Sigmoid colon (tissue), 7 donors: Measurements from ENCODE around the gene FRMD8. TPM values are rescaled to one million over a fixed set of nuclear protein-coding genes. Genes with fewer than 3 reads are reported as not detected.
"Not testable (repeated sequence)": the region's sequence is repeated elsewhere in the genome, so short reads cannot be mapped to it uniquely, and the experiment has no call there.

Source experiments
- DNase-seq: peaks from one replicate; pipeline ENCODE4 v3.0.0-alpha.2; 2019
- H3K27ac ChIP-seq, 4 donors: fragments of 200-600 bp; sonication (generic); one replicate each; pipeline ENCODE4 v1.5.1; 2016 to 2019; ENCODE audit warnings: mild to moderate bottlenecking in 1 of 4
- H3K27me3 ChIP-seq, 3 donors: fragments of 200-600 bp; sonication (generic); one replicate each; pipeline ENCODE4 v1.5.1; 2019; ENCODE audit warnings: mild to moderate bottlenecking in 1 of 3
- H3K36me3 ChIP-seq, 4 donors: fragments of 200-600 bp; sonication (generic); one replicate each; pipeline ENCODE4 v1.5.1; 2016 to 2019
- H3K4me1 ChIP-seq, 4 donors: fragments of 200-600 bp; sonication (generic); one replicate each; pipeline ENCODE4 v1.5.1; 2017 to 2019
- H3K4me3 ChIP-seq, 4 donors: fragments of 200-600 bp; sonication (generic); one replicate each; pipeline ENCODE4 v1.5.1; 2017 to 2019; ENCODE audit warnings: mild to moderate bottlenecking in 2 of 4, moderate library complexity in 1 of 4
- H3K9me3 ChIP-seq, 4 donors: fragments of 200-600 bp in 3 of 4; sonication (generic) in 3 of 4; one replicate each; pipeline versions ENCODE4 v1.5.1 to v1.6.1; 2013 to 2019
- CTCF ChIP-seq, 4 experiments: fragments of 450-650 bp in 3 of 4; fragments of 200-600 bp in 1 of 4; IDR thresholded peaks; one replicate each; pipeline ENCODE4 v1.5.1; 2016 to 2019; ENCODE audit warnings: antibody characterized with exemption in 4 of 4, mild to moderate bottlenecking in 3 of 4, moderate library complexity in 2 of 4
- EP300 ChIP-seq, 4 donors: sonication (generic); formaldehyde crosslinking; IDR thresholded peaks; one replicate each; pipeline ENCODE4 v1.6.1; 2017; ENCODE audit warnings: antibody characterized with exemption in 4 of 4
- POLR2A ChIP-seq, 2 donors: fragments of 450-650 bp; IDR thresholded peaks; one replicate each; pipeline ENCODE4 v1.6.1; 2016; ENCODE audit warnings: antibody characterized with exemption in 2 of 2, mild to moderate bottlenecking in 2 of 2, moderate library complexity in 2 of 2
- POLR2AphosphoS5 ChIP-seq, 4 donors: sonication (generic); formaldehyde crosslinking; IDR thresholded peaks; one replicate each; pipeline ENCODE4 v1.6.1; 2017; ENCODE audit warnings: antibody characterized with exemption in 4 of 4
- WGBS, 2 donors: extraction: QIAGEN DNeasy Blood & Tissue Kit; methylation state at CpG; one replicate each; pipeline ENCODE4 v1.1.7; 2013; 5-methylcytosine and 5-hydroxymethylcytosine counted together
- intact Hi-C: fragments of 100-400 bp; cut with DNase I; formaldehyde crosslinking; loops from one replicate; pipeline ENCODE4 v1.15.1; 2023
- polyA plus RNA-seq, 3 donors: library from polyadenylated mRNA; stranded (reverse); fragments of 200-250 nt; gene quantifications; one replicate each; pipeline ENCODE4 v1.2.3, GENCODE V29; 2013
- total RNA-seq, 4 donors: library from RNA; depleted of rRNA; stranded (reverse); fragments of >200 nt; gene quantifications; one replicate each; pipeline ENCODE4 v1.1.0, GENCODE V29; 2016
- donor health status: healthy with polysubstance abuse.
- donor health status: Bipolar disorder and iron deficiency.
- donor health status: healthy.

FRMD8 gene
- total and polyA plus RNA-seq, 7 donors: 10.7 to 29.0 (median 21.6) TPM

- Histone ChIP-seq H3K27me3 (no peaks in the 10 kb centered on the region), H3K36me3 (peaks cover 19 to 35% (median 21%) of the 10 kb centered on the region in 4 donors), H3K9me3 (no peaks in the 10 kb centered on the region), H3K4me3 (no peak overlapping the region), H3K27ac (peak overlapping the region; percentile 26 to 100 (median 86)), H3K4me1 (peaks cover 0 to 5% (median 4%) of the 10 kb centered on the region in 4 donors)
- intact Hi-C loops: no loop called here
- WGBS, 2 donors: 83 to 90% methylated on average over 3 of the region's 3 CpGs
- DNase-seq: peak; percentile 70
- TF ChIP-seq POLR2AphosphoS5 (IDR thresholded peaks at IDR 0.05) (peak in 2 of 4 donors; percentile 62 to 76), EP300 (IDR thresholded peaks at IDR 0.05) (no peak)
These were observed 62.1 kb downstream of the FRMD8 start for GRCh38 chr11:65448418-65449105.

- peaks cover 0 to 19% (median 11%) of the 10 kb centered on the region in 4 donors for H3K4me1 ChIP-seq
- 90 to 95% methylated on average over 29 of the region's 30 CpGs for WGBS, 2 donors
- intact Hi-C loops, H3K27ac ChIP-seq, H3K9me3 ChIP-seq, H3K36me3 ChIP-seq, H3K27me3 ChIP-seq, DNase-seq, H3K4me3 ChIP-seq: not testable (repeated sequence)
These were observed 64.9 kb downstream of the FRMD8 start for GRCh38 chr11:65451301-65451700.

GRCh38 chr11:65452259-65452658, 65.8 kb downstream of the FRMD8 start:
- H3K36me3 ChIP-seq, H3K4me3 ChIP-seq, H3K27me3 ChIP-seq, H3K9me3 ChIP-seq, intact Hi-C loops, DNase-seq: not testable (repeated sequence)
- Histone ChIP-seq H3K4me1 (peaks cover 0 to 19% (median 11%) of the 10 kb centered on the region in 4 donors), H3K27ac (peak overlapping the region in 3 of 4 donors; percentile 87 to 90 (median 89))
- 34 to 85% methylated on average over 2 to 3 of the region's 3 CpGs for WGBS, 2 donors

GRCh38 chr11:65452806-65453490, 66.5 kb downstream of the FRMD8 start:
- no peaks in the 10 kb centered on the region for H3K36me3 ChIP-seq
- 76% methylated on average over 8 of the region's 8 CpGs for WGBS, 2 donors
- no peaks in the 10 kb centered on the region for H3K27me3 ChIP-seq
- DNase-seq: no peak
- H3K4me3 ChIP-seq: no peak overlapping the region
- no peak for TF ChIP-seq POLR2A (IDR thresholded peaks at IDR 0.05)
- TF ChIP-seq CTCF (IDR thresholded peaks at IDR 0.05): no peak
- peak in 1 of 4 donors; percentile 19 for TF ChIP-seq POLR2AphosphoS5 (IDR thresholded peaks at IDR 0.05)
- no peak for TF ChIP-seq EP300 (IDR thresholded peaks at IDR 0.05)
- peaks cover 0 to 19% (median 11%) of the 10 kb centered on the region in 4 donors for H3K4me1 ChIP-seq
- no peaks in the 10 kb centered on the region for H3K9me3 ChIP-seq
- intact Hi-C loops: no loop called here
- H3K27ac ChIP-seq: peak overlapping the region; percentile 82 to 90 (median 88)

GRCh38 chr11:65454311-65454695, 67.9 kb downstream of the FRMD8 start:
- intact Hi-C loops: no loop called here
- Histone ChIP-seq H3K27ac (peak overlapping the region; percentile 82 to 90 (median 88)), H3K4me3 (peak overlapping the region; percentile 33 to 58 (median 50)), H3K36me3 (no peaks in the 10 kb centered on the region), H3K4me1 (peaks cover 0 to 19% (median 11%) of the 10 kb centered on the region in 4 donors), H3K9me3 (no peaks in the 10 kb centered on the region), H3K27me3 (no peaks in the 10 kb centered on the region)
- DNase-seq: peak; percentile 68
- 75 to 77% methylated on average over 10 of the region's 10 CpGs for WGBS, 2 donors
- no peak for TF ChIP-seq POLR2AphosphoS5 (IDR thresholded peaks at IDR 0.05)
- no peak for TF ChIP-seq EP300 (IDR thresholded peaks at IDR 0.05)
- no peak for TF ChIP-seq POLR2A (IDR thresholded peaks at IDR 0.05)
- no peak for TF ChIP-seq CTCF (IDR thresholded peaks at IDR 0.05)

GRCh38 chr11:65454696-65455456, 68.4 kb downstream of the FRMD8 start:
- Histone ChIP-seq H3K36me3 (no peaks in the 10 kb centered on the region), H3K4me3 (peak overlapping the region; percentile 33 to 58 (median 50)), H3K4me1 (peaks cover 0 to 19% (median 11%) of the 10 kb centered on the region in 4 donors), H3K27me3 (no peaks in the 10 kb centered on the region), H3K9me3 (no peaks in the 10 kb centered on the region), H3K27ac (peak overlapping the region; percentile 82 to 90 (median 88))
- intact Hi-C loops: no loop called here
- WGBS, 2 donors: 3 to 4% methylated on average over 47 of the region's 47 CpGs
- DNase-seq: peak; percentile 97
- TF ChIP-seq CTCF (IDR thresholded peaks at IDR 0.05): no peak
- peak; percentile 65 to 71 for TF ChIP-seq POLR2A (IDR thresholded peaks at IDR 0.05)
- peak; percentile 88 to 96 (median 91) for TF ChIP-seq POLR2AphosphoS5 (IDR thresholded peaks at IDR 0.05)
